Stimulated activated CD8-positive, alpha-beta memory T cell treated with anti-CD3 and anti-CD28 coated beads, Interleukin-15, amount 100 ng/mL, for 48 hours (primary cell): ENCODE data around the gene LAMA2.

Source experiments
- DNase-seq, 2 donors: peaks; one replicate each; pipeline ENCODE4 v3.0.0-alpha.2; 2020; ENCODE audit warnings: low read depth in 2 of 2

Gene LAMA2

DNA sequence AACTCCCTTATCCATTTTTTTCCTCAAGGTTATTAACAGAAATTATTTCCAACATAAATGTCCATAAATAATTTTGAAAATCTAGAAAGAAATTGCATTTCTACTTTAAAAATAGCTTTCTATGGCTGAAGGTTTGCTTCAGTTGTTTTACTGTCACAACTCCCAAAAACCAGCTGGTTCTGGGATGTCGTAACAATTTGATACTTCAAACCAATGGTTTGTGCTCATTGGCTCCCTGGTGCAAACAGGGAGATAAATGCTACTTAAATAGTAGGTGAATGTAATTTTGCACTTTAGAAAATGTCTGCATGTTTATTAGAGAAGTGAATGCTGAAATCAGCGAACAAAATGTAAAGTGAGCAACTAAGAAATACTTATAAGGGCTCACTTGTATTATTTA lies 31.1 kb downstream of the LAMA2 start:
- DNase-seq: no peak

GRCh38 chr6:128918886-128919285 lies 35.9 kb downstream of the LAMA2 start:
- no peak for DNase-seq

DNA sequence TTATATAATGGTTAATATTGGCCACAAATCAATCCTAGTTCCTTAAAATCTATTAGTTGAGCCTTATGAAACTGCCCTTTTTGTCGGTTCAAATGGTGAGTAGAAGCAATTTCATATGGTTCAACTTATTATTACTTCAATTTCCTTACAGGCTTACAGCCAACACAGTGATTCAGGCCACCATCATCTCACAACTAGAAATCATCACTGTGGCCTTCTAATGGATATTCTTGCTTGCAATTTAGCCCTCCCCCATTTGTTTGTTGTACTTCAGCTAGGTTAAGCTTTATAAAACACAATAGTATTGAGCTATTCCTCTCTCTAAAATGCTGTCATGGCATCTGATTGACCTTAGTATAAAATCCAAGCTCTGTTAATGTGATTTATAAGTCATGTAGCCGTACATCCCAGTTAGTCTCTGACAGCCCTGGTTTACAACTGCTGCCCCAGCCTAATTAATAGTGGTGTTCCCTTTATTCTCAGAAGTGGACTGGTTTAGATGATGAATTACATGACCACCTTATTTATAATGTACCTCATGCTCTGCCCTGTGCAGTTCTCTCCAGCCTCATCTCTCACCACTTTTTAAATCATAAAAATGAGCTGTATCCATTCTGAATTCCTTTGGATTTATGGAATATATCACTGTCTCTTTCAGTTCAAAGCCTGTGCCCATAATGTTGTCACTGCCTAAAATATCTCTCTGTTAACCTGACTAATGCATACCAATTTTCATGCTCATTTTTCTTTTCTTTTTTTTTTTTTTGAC lies 36.7 kb downstream of the LAMA2 start:
- DNase-seq: no peak

DNA sequence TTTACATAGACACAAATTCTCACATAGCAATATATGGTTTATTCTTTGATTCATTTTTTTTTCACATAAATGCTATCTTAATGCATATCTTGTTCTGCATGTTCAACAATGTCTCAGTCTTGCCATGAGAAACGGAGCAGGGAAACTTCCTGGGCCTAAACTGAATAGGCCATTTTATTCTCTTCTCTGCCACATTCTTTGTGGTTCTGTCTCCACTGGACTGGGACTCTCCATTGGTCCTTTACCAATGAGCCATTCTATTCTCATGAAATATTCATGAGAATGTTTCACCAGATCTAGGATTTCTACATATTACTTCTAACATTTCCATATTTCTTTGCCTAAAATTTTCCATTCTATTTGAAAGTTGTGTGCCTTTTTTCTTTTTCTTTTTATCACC lies 42.8 kb downstream of the LAMA2 start:
- DNase-seq: no peak

DNA sequence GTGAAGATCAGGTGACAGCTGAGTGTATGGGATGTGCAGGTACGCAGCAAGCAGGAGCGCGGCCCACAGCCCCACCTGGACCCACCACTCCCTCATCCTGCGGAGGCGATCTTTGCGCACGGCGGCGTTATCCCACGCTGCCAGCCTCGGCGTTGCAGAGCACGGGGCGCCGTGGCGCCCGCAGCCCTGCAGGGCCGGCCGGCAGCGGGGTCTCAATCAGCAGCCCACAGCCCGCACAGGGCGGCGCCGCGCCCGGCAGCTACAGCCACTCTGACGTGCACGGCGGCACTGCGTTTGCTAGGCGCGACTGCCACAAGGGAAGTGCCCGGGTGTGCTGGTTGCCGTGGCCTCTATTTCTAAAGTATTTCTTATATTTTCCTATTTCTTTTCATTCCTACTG lies 46.9 kb downstream of the LAMA2 start:
- DNase-seq: no peak

DNA sequence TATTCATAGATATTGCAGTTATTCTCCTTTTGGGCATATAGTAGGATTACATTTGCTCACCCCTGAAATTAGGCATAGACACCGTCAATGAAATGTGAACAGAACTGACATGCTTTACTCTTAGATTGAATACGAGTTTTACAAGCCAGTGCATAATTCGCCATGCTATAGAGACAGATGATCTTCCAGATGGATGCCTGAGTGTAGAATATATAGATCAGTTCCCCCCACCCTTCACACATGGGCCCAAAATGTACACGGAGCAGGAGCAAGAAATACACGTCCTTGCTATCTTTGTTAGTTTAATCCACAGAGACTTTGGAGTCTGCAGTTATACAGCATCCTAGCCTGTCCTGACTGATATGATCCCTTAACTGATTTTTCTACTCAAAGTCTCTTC lies 47.4 kb downstream of the LAMA2 start:
- no peak for DNase-seq

- DNase-seq: no peak
Observed at GRCh38 chr6:128932061-128932460, 49.1 kb downstream of the LAMA2 start.

DNA sequence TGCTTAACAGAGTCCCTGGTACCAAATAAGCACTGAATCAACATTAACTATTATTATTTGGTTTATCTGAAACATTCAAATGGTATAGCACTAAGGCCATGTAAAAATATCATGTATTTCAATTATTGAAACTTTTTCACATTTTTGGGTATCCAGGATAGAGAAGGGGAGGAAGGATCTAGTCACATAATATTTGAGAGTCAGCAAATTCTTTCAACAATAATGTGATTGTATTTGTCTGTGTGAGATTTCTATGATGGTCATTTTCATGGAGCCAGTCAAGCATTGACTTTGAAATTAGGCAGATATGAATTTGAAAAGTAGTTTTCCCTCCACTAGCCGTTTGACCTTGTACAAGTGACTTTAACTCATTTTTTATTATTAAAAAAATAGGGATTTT lies 67.9 kb downstream of the LAMA2 start:
- no peak for DNase-seq

GRCh38 chr6:128952902-128953301 lies 70.0 kb downstream of the LAMA2 start:
- no peak for DNase-seq

GRCh38 chr6:128954308-128955043 lies 71.5 kb downstream of the LAMA2 start:
- DNase-seq: no peak

DNA sequence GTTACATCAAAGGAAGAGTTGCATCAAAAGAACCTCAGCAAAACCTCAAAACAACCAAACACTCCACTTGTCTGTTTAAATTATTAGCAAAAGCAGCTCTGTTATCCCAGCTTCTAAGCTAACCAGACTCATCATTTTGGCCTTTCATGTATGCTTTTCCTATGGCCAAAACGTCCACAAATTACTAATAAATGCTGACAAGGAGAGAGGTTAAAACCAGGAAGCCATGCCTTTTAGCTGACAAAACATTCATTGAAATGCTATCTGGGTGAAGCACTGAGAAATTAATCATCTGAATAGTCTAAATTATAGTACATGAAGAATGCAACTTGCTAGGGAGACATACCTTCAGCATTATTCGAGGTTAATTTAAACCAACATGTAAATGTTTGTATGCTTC lies 80.6 kb downstream of the LAMA2 start:
- no peak for DNase-seq

DNA sequence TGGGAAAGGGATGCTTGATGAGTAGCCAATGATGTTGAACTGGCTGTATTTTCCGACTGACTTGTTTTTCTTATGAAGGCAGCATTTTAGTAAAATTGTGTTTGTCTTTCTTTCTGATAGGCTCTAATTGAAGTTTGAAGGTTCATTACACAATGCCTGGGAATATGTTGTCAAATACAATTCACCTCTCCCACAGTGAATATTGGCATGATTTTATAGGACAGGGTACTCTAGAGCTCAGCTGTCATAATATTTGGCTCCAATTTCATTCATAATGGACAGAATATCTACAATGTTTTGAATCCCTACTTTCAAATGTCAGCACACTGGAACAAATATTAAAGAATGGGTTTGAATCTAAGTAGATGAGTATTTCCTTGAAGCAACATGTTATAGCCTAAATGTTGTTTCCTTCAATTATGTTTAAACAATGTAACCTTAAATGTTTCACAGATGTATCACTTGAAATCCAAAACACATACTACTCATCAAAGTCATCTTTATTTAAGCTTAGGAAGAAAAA lies 81.4 kb downstream of the LAMA2 start:
- DNase-seq: no peak

GRCh38 chr6:128964771-128965170 lies 81.8 kb downstream of the LAMA2 start:
- DNase-seq: no peak

- no peak for DNase-seq
Observed at GRCh38 chr6:128966934-128967333, 84.0 kb downstream of the LAMA2 start.

- no peak for DNase-seq
Observed at GRCh38 chr6:128979071-128979470, 96.1 kb downstream of the LAMA2 start.

DNA sequence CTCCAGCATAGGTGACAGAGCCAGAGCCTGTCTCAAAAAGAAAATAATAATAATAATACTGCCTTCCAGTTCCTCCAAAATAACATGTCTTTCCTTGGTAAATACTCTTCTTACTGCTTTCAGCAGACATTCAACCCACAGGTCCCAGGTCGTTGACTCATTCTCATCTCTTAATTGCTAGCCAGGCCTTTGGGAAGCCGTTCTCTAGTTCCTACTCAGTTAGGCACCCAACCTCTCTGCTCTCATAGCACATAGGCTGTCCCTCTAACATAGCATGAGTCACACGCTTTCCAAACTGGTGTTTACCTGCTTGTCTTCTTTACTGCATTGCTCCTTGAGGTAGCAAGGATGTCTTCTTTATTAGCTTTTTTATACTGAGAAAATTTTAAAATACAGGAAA lies 98.8 kb downstream of the LAMA2 start:
- DNase-seq: no peak

DNA sequence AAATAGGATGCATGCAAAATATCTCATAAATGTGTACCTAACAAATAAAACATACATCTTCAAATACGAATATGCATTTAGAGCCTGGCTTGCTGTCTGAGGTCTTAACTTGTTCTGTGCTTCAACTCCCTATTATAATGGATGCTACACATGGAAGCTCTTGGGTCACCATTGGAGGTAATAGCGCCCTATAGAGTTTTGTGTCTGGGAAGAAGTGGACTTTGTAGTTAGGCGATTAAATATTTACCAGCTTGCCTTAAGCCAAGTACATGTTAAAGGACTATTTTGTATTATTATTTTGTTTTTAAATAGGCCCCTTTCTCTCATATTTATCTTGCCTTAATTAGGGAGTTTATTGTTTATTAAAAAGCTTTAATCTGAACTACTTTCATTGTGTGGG lies 107.4 kb downstream of the LAMA2 start:
- DNase-seq: no peak

DNA sequence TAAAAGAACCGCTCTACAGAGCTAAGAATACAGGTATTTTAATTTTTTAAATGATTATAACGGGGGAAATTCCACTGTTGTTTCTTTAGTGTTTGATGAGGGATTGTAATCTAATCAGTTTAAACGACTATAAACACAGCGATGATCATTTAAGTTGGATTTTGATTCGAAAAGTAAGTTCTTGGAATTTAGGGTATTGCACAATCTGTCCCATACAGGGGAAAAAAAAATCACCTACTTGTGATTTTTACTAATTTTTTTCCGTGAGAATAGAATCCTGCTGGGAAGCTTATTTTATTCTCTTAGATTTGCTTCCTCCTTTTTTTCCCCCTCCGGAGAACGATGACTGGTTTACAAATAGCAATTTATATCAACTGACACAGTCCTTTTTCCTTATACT lies 108.0 kb downstream of the LAMA2 start:
- no peak for DNase-seq

GRCh38 chr6:128993166-128993565 lies 110.2 kb downstream of the LAMA2 start:
- DNase-seq: no peak

DNA sequence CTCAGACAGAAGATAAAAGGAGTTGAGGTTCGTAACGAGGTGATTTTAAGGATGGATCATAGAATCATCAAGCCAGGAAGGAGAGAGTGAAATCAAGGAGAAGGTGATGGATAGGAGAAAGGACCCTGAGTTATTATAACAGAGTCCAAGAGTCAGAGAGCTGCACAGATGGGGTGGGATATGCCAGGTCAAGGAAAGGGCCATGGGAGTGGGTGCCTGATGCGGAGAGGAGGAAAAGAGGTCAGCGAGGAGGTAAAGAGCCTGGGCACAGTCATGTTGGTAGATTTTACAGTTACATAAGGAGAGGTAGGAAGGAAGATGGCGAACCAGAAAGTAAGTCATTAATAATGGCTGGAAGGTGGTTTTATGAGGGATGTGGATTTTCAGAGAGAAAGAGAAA lies 114.9 kb downstream of the LAMA2 start:
- DNase-seq: no peak

GRCh38 chr6:129006724-129007514 lies 124.0 kb downstream of the LAMA2 start:
- DNase-seq: no peak

DNA sequence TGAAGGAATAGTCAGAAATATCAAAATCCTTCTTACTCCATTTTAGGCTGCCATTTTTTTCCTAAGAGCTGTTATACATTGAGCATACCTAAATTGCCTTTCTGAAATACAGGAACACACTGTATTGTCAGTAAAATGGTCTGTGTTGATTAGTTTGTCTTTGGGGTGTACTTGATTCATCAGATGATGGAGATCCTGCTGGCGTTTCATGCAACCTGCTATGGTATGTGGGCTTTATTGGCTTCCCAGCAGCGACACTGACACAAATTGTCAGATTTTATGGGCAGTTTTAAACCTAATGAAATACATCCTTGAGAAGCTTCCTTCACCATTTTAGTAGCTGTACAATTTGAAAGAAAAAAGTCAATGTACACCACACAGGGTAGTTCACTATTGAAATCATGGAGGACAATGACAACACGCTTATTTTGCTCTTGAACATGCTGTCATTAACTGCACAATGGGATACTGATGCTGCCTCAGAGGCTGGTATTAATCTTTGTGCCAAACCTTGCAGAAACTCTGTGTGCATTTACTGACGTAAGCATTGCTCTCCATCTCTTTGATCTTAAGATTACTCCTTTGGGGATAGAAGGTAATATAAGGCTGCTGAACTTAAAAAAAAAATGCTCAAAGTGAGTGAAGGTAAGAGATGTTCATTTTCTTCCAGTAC lies 124.9 kb downstream of the LAMA2 start:
- DNase-seq: no peak
